ENCODE measurements around the gene SIAE.

DNA sequence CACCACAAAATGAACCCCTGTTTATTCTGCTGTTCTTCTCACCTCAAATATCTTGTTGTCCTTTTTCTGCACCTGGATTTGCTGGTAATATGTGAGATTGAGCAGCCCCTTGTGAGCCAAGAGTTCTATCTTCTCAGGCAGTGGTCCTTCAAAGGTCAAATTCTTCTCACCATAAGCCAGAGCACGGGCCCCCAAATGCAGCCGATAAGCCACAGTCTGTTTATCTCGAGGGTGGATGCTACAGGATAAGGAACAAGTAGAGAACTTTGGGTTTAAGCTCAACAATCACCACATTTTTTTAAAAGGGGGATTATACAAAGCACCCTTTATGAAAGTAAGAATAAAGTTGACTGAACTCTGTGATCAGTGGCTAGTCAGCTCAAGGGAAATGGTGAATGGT, 35.0 kb downstream of the SIAE start:
- TF ChIP-seq POLR2A (IDR thresholded peaks at IDR 0.05; ENCODE audit: low read depth, low read length) (no peak), SMC3 (IDR thresholded peaks at IDR 0.05; ENCODE audit: low read depth, low read length) (no peak)
- TF ChIP-seq, protein P1, sequence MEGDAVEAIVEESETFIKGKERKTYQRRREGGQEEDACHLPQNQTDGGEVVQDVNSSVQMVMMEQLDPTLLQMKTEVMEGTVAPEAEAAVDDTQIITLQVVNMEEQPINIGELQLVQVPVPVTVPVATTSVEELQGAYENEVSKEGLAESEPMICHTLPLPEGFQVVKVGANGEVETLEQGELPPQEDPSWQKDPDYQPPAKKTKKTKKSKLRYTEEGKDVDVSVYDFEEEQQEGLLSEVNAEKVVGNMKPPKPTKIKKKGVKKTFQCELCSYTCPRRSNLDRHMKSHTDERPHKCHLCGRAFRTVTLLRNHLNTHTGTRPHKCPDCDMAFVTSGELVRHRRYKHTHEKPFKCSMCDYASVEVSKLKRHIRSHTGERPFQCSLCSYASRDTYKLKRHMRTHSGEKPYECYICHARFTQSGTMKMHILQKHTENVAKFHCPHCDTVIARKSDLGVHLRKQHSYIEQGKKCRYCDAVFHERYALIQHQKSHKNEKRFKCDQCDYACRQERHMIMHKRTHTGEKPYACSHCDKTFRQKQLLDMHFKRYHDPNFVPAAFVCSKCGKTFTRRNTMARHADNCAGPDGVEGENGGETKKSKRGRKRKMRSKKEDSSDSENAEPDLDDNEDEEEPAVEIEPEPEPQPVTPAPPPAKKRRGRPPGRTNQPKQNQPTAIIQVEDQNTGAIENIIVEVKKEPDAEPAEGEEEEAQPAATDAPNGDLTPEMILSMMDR (conservative IDR thresholded peaks at IDR 0.05; ENCODE audit: low read depth, low read length), result no peak
- TF ChIP-seq, protein P2, sequence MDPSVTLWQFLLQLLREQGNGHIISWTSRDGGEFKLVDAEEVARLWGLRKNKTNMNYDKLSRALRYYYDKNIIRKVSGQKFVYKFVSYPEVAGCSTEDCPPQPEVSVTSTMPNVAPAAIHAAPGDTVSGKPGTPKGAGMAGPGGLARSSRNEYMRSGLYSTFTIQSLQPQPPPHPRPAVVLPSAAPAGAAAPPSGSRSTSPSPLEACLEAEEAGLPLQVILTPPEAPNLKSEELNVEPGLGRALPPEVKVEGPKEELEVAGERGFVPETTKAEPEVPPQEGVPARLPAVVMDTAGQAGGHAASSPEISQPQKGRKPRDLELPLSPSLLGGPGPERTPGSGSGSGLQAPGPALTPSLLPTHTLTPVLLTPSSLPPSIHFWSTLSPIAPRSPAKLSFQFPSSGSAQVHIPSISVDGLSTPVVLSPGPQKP (IDR thresholded peaks at IDR 0.05; ENCODE audit: borderline replicate concordance, low read depth, low read length), result no peak
